22Rv1 (cell line): ENCODE results near the gene AQP1.

ENCODE experiments used
- H3K27ac ChIP-seq: fragments of 450-650 bp; 2 replicates; pipeline ENCODE4 v1.5.1; 2017
- ZFX ChIP-seq: fragments of 450-650 bp; IDR thresholded peaks from 2 replicates; pipeline ENCODE4 v1.6.1; 2017; ENCODE audit warnings: antibody characterized with exemption, borderline replicate concordance
- TF ChIP-seq, protein P1 (sequence below): fragments of 450-650 bp; IDR thresholded peaks from 2 replicates; pipeline ENCODE4 v1.5.1; 2017; ENCODE audit warnings: mild to moderate bottlenecking

The AQP1 gene

DNA sequence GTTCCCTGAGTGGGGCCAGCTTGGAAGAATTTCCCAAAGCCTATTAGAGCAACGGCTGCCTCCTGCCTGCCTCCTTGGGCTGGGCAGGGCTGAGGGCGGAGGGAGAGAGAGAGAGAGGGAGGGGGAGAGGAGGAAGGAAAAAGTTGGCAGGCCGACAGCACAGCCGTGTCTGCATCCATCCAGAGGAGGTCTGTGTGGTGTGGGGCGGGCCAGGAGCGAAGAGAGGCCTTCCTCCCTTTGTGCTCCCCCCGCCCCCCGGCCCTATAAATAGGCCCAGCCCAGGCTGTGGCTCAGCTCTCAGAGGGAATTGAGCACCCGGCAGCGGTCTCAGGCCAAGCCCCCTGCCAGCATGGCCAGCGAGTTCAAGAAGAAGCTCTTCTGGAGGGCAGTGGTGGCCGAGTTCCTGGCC lies at the start of gene AQP1:
AQP1 (plus strand) TSS at position 293 of the 409 bp plus-strand sequence; CDS start at position 350, 57 bp downstream.
- TF ChIP-seq, protein P1, sequence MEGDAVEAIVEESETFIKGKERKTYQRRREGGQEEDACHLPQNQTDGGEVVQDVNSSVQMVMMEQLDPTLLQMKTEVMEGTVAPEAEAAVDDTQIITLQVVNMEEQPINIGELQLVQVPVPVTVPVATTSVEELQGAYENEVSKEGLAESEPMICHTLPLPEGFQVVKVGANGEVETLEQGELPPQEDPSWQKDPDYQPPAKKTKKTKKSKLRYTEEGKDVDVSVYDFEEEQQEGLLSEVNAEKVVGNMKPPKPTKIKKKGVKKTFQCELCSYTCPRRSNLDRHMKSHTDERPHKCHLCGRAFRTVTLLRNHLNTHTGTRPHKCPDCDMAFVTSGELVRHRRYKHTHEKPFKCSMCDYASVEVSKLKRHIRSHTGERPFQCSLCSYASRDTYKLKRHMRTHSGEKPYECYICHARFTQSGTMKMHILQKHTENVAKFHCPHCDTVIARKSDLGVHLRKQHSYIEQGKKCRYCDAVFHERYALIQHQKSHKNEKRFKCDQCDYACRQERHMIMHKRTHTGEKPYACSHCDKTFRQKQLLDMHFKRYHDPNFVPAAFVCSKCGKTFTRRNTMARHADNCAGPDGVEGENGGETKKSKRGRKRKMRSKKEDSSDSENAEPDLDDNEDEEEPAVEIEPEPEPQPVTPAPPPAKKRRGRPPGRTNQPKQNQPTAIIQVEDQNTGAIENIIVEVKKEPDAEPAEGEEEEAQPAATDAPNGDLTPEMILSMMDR, result no peak
- TF ChIP-seq ZFX, result no peak
- no peak within 1 kb of the TSS for H3K27ac ChIP-seq

GRCh38 chr7:30862995-30863705 lies 48.5 kb upstream of the AQP1 start:
- no peak for TF ChIP-seq ZFX
- TF ChIP-seq, protein P1, result no peak
- no peak overlapping the region for H3K27ac ChIP-seq

- no peak for TF ChIP-seq ZFX
- TF ChIP-seq, protein P1, result no peak
- H3K27ac ChIP-seq, result no peak overlapping the region
Measured at GRCh38 chr7:30863706-30864035, 48.0 kb upstream of the AQP1 start.

DNA sequence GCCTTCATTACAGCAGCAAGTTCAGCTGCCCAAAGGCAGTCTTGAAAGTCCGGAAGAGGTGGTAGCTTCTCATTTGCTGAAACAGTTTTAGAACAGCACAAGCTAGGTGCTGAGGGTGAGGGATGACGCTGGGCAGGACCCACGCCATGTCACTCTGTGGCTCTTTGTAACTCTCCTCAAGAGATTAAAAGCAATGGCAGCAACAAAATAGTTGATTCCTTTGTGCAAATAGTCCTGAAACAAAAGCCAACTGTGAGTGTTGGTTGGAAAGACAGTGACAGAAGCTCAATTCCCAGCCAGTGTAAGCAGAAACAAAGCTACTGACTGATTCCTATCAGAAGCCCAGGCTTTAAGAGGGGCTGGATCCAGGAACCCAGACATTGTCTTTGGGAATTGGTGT lies 47.6 kb upstream of the AQP1 start:
- TF ChIP-seq ZFX, result no peak
- TF ChIP-seq, protein P1, result no peak
- H3K27ac ChIP-seq, result no peak overlapping the region

- H3K27ac ChIP-seq, result no peak overlapping the region
- TF ChIP-seq, protein P1, result no peak
- TF ChIP-seq ZFX, result no peak
Measured at GRCh38 chr7:30865076-30865475, 46.6 kb upstream of the AQP1 start.

GRCh38 chr7:30865821-30866220 lies 45.8 kb upstream of the AQP1 start:
- H3K27ac ChIP-seq, result no peak overlapping the region
- TF ChIP-seq, protein P1, result no peak
- no peak for TF ChIP-seq ZFX

GRCh38 chr7:30866939-30867338 lies 44.7 kb upstream of the AQP1 start:
- no peak for TF ChIP-seq ZFX
- TF ChIP-seq, protein P1, result no peak
- H3K27ac ChIP-seq, result no peak overlapping the region
